ENCODE data around the gene RSPRY1. TPM values are rescaled to one million over a fixed set of nuclear protein-coding genes. Genes with fewer than 3 reads are reported as not detected.

The RSPRY1 gene
- total and polyA plus RNA-seq, 2 of the 8 experiments (the other 6 are each of a cell fraction or from before 2014, with no cell fraction given): 11.5 to 32.5 TPM

DNA sequence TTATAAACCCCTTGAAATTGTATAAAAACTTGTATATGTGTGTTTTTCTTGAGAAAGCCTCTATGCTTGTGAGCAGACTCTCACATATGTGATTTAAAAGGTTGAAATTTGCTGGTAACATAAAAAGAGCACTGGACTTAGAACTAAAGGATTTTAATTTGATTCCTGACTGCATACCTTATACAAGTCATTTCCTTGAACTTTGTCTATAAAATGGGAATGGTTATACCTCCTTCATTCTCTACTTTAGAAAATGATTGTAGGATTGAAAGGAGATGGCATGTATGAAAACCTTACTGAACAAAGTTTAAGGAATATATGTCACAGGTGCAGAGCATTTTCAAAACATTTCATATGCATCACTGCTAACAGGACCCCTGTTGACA is 48.6 kb downstream of the RSPRY1 start:
- Histone ChIP-seq H3K14ac (ENCODE audit: insufficient read length) (no peak overlapping the region), H2BK5ac (ENCODE audit: low read depth, low read length) (no peak overlapping the region), H2BK15ac (ENCODE audit: low read length) (no peak overlapping the region), H3K27me3 (replicated peaks in 1 of 4; ENCODE audit: control insufficient read depth in 3 of 4, extremely low read depth in 1 of 4, insufficient read depth in 3 of 4, low read length in 3 of 4) (no peaks in the 10 kb centered on the region), H2AFZ (ENCODE audit: low read length) (no peak overlapping the region), H3K4me2 (ENCODE audit: insufficient read depth in 1 of 2, low read depth in 2 of 2, low read length in 2 of 2) (no peak overlapping the region), H3K9ac (replicated peaks in 1 of 4; ENCODE audit: extremely low read depth in 1 of 4, low read depth in 3 of 4, low read length in 3 of 4) (no peak overlapping the region), H3K79me2 (ENCODE audit: control insufficient read depth in 1 of 2, insufficient read depth in 2 of 2, low read length in 2 of 2) (no peaks in the 10 kb centered on the region), H4K20me1 (replicated peaks in 1 of 2; ENCODE audit: control insufficient read depth in 1 of 2, insufficient read depth in 2 of 2, low read length in 2 of 2) (no peaks in the 10 kb centered on the region), H3K27ac (ENCODE audit: low read depth, low read length) (no peak overlapping the region), H3K18ac (ENCODE audit: extremely low read depth, low read length) (no peak overlapping the region), H3K79me1 (ENCODE audit: low read depth, low read length) (no peaks in the 10 kb centered on the region), H4K8ac (ENCODE audit: extremely low read depth, insufficient read depth, low read length) (no peak overlapping the region), H3K4ac (replicated peaks; ENCODE audit: insufficient read length, low read depth, low read length) (no peak overlapping the region), H4K91ac (replicated peaks; ENCODE audit: insufficient read length, low read length) (no peak overlapping the region), H3K36me3 (ENCODE audit: control insufficient read depth in 2 of 4, insufficient read depth in 4 of 4, low read length in 3 of 4) (peaks cover 18 to 46% (median 34%) of the 10 kb centered on the region in 4 experiments; a peak in 7 of 8 replicates), H2BK120ac (replicated peaks; ENCODE audit: low read depth, low read length) (no peak overlapping the region), H2BK12ac (ENCODE audit: low read depth, low read length) (no peak overlapping the region), H2BK20ac (ENCODE audit: low read length) (no peak overlapping the region), H3K56ac (replicated peaks; ENCODE audit: insufficient read length, low read depth, low read length) (no peak overlapping the region), H3K23me2 (ENCODE audit: low read depth, low read length) (peaks cover 2% of the 10 kb centered on the region), H4K5ac (ENCODE audit: insufficient read length, low read depth, low read length) (no peak overlapping the region), H3K4me1 (replicated peaks in 1 of 4; ENCODE audit: control insufficient read depth in 3 of 4, insufficient read depth in 4 of 4, low read length in 3 of 4) (no peaks in the 10 kb centered on the region), H3K4me3 (ENCODE audit: extremely low read depth in 1 of 4, insufficient read depth in 2 of 4, low read depth in 3 of 4, low read length in 4 of 4) (no peak overlapping the region), H2AK5ac (ENCODE audit: low read depth, low read length) (no peak overlapping the region), H3K9me3 (ENCODE audit: insufficient read depth in 2 of 2, low read depth in 1 of 2, low read length in 1 of 2) (no peaks in the 10 kb centered on the region), H3K23ac (ENCODE audit: insufficient read length) (no peak overlapping the region)
- ChIA-PET POLR2A (ENCODE audit: partially characterized antibody) (interaction anchor here (1.4 kb wide), 1 partner anchor 11 kb away, joined by 3 read pairs; no protein-coding TSS in a partner anchor), CTCF (ENCODE audit: partially characterized antibody) (no interaction called here)
- no peak for TF ChIP-seq SAP30 (IDR thresholded peaks at IDR 0.05; ENCODE audit: insufficient read depth, insufficient replicate concordance, low read length)
- TF ChIP-seq SP2 (IDR thresholded peaks at IDR 0.05; ENCODE audit: low read length): no peak
- no peak for FAIRE-seq
- no peak for DNase-seq (ENCODE audit: low read depth in 1 of 2, low spot score in 2 of 2)

Data from H1 (cell line).